ENCODE measurements around the gene COLEC12.
A peak's percentile ranks its signal among the peaks of the same experiment; 100 is the strongest.

- TF ChIP-seq EZH2 (IDR thresholded peaks at IDR 0.05; ENCODE audit: borderline replicate concordance) (peak; percentile 67), CTCF (IDR thresholded peaks at IDR 0.05; ENCODE audit: poor library complexity) (no peak), EZH2phosphoT487 (IDR thresholded peaks at IDR 0.05; ENCODE audit: low read depth, severe bottlenecking, unreplicated experiment) (no peak)
Measured at GRCh38 chr18:499776-500631, 497 bp downstream of the COLEC12 start.
